PC-9 (cell line): Measurements from ENCODE around the gene CDA. TPM values are rescaled to one million over a fixed set of nuclear protein-coding genes. Genes with fewer than 3 reads are reported as not detected.
A peak's percentile ranks its signal among the peaks of the same experiment; 100 is the strongest.

Experiments
- BruUV-seq: library from RNA; stranded (reverse); fragments of 400-500 nt; replicated peaks from 2 replicates; lab custom pipeline; 2021; lab: Mats Ljungman, UMichigan
- CTCF ChIA-PET: fragments of 300-600 bp; sonication (Branson Sonifier 250); formaldehyde crosslinking; loops from one replicate; lab custom pipeline; 2022; ENCODE audit warnings: antibody characterized with exemption; lab: Charles Lee
- POLR2A ChIA-PET: fragments of 300-600 bp; sonication (Branson Sonifier 250); formaldehyde crosslinking; loops from one replicate; lab custom pipeline; 2022; ENCODE audit warnings: antibody characterized with exemption; ENCODE audit not compliant: unreplicated experiment; lab: Charles Lee
- DNase-seq, 2 experiments: peaks; one replicate each; pipeline versions ENCODE4 v3.0.0 to v3.0.0-alpha.2; 2015 to 2022; ENCODE audit warnings: mixed read lengths in 1 of 2
- H2AFZ ChIP-seq: fragments of 200-600 bp; sonication (generic); 2 replicates; pipeline ENCODE4 v1.8.1; 2017; ENCODE audit warnings: antibody characterized with exemption
- H3F3A ChIP-seq: fragments of 200-600 bp; sonication (generic); 2 replicates; pipeline ENCODE4 v1.8.1; 2017; ENCODE audit warnings: antibody characterized with exemption, mild to moderate bottlenecking, low read depth; ENCODE audit not compliant: insufficient read depth
- H3K27ac ChIP-seq: fragments of 200-600 bp; sonication (generic); 2 replicates; pipeline ENCODE4 v1.6.1; 2016; ENCODE audit warnings: mixed run types
- H3K27me3 ChIP-seq: fragments of 200-600 bp; sonication (generic); 2 replicates; pipeline ENCODE4 v1.6.1; 2016; ENCODE audit warnings: low read depth, mixed run types; ENCODE audit not compliant: insufficient read depth
- H3K36me3 ChIP-seq: fragments of 200-600 bp; sonication (generic); 2 replicates; pipeline ENCODE4 v1.6.1; 2016; ENCODE audit warnings: low read depth, mixed run types
- H3K4me1 ChIP-seq: fragments of 200-600 bp; sonication (generic); replicated peaks from 2 replicates; pipeline ENCODE4 v1.6.1; 2016; ENCODE audit warnings: mixed run types; ENCODE audit not compliant: insufficient read depth
- H3K4me2 ChIP-seq: fragments of 200-600 bp; sonication (generic); 2 replicates; pipeline ENCODE4 v1.6.1; 2017; ENCODE audit warnings: mixed run types
- H3K4me3 ChIP-seq: fragments of 200-600 bp; sonication (generic); 2 replicates; pipeline ENCODE4 v1.6.1; 2016; ENCODE audit warnings: mixed run types
- H3K79me2 ChIP-seq: fragments of 200-600 bp; sonication (generic); 2 replicates; pipeline ENCODE4 v1.6.1; 2017; ENCODE audit warnings: low read depth, mixed run types
- H3K9me2 ChIP-seq: fragments of 200-600 bp; sonication (generic); 2 replicates; pipeline ENCODE4 v1.8.1; 2017; ENCODE audit warnings: mild to moderate bottlenecking; ENCODE audit not compliant: insufficient read depth
- H3K9me3 ChIP-seq: fragments of 200-600 bp; sonication (generic); 2 replicates; pipeline ENCODE4 v1.8.1; 2016; ENCODE audit warnings: low read depth; ENCODE audit not compliant: insufficient read depth
- H4K20me1 ChIP-seq: fragments of 200-600 bp; sonication (generic); 2 replicates; pipeline ENCODE4 v1.8.1; 2017; ENCODE audit not compliant: insufficient read depth
- EZH2 ChIP-seq: fragments of 200-600 bp; sonication (generic); IDR thresholded peaks from 2 replicates; pipeline ENCODE4 v1.8.0; 2017; ENCODE audit warnings: antibody characterized with exemption, low read depth
- intact Hi-C: fragments of 100-400 bp; cut with micrococcal nuclease; formaldehyde crosslinking; loops from one replicate; pipeline ENCODE4 v1.10.0; 2022; ENCODE audit not compliant: unreplicated experiment
- total RNA-seq: library from RNA; stranded (reverse); gene quantifications from 2 replicates; pipeline ENCODE4 v1.2.3, GENCODE V29; 2021
- TF ChIP-seq, protein P1 (sequence below): fragments of 200-600 bp; sonication (generic); conservative IDR thresholded peaks from 2 replicates; pipeline ENCODE4 v1.6.1; 2017; ENCODE audit warnings: mixed run types, antibody characterized with exemption, mild to moderate bottlenecking, moderate library complexity

CDA gene
- total RNA-seq, 1 experiment from 2014 or later: 56.6 TPM

DNA sequence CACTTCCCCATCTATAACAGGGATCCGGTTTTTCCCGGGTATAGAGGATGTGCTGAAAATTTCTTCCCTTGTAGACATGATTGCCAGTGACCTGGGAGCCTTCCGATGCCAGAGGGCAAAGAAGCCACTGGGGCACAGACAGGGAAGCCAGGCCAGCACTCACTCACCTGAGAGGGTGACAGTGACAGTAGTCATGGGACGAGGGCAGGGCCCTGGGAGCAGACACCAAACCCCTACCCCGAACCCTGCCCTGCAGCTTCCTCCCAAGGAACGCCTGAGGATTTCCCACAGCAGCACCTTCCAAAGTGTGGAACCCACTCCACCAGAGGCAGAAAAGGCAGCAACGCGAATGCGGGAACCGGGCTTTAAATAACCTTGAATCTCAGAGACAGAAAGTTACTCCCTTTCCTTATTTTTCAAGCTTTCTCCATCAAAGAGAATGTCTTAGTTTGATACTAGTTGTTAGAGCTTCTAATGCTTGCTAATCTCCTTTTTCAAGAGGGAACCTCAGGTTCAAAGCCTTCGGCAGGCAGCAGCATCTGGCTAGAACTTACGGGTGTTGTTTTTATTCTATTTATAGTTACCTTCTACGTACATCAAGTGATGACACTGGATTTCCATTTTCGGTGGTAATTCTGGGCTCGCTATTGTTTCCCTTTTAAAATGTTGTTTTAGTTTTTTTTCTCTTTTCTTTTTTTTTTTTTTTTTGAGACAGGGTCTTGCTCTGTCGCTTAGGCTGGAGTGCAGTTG is 69.4 kb downstream of the CDA start:
- peaks cover 52% of the 10 kb centered on the region for H3K79me2 ChIP-seq
- CTCF ChIA-PET: interaction anchor here (0.7 kb wide), 1 partner anchor 268 kb away, joined by 12 read pairs; no protein-coding TSS in a partner anchor

DNA sequence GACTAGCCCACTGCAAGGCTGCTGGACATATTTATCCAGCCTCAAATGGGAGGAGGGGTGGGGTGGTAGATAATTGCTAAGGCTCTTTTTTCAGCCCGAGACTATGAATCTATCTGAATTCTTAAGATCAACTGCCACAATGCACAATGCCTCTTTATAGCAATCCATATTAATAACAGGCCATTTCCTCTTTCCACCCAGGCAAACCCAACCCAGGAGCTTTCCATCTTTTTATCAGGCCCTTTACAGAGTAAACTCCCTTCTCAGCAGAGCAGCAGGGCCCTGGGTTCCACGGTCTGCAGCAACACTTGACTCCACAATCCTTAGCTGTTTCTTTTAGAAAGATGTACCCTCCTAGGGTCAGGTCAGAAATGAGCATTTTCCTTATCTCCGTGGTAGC is 71.5 kb downstream of the CDA start:
- Histone ChIP-seq H3K9me2 (no peaks in the 10 kb centered on the region), H3K9me3 (no peaks in the 10 kb centered on the region), H3K4me2 (peak overlapping the region; percentile 90), H2AFZ (peak overlapping the region; percentile 84), H3F3A (no peaks in the 10 kb centered on the region; the same call in 1 of the 2 replicates), H3K27ac (no peak overlapping the region), H4K20me1 (peaks cover 9% of the 10 kb centered on the region; the same call in 1 of the 2 replicates), H3K27me3 (no peaks in the 10 kb centered on the region), H3K36me3 (no peaks in the 10 kb centered on the region; the same call in 1 of the 2 replicates), H3K4me1 (peaks cover 11% of the 10 kb centered on the region), H3K4me3 (peak overlapping the region; percentile 92), H3K79me2 (peaks cover 52% of the 10 kb centered on the region)
- no peak for DNase-seq
- intact Hi-C loops: no loop called here
- POLR2A ChIA-PET: interaction anchor here (0.6 kb wide), 1 partner anchor 389 kb away, joined by 4 read pairs; no protein-coding TSS in a partner anchor
- TF ChIP-seq, protein P1, sequence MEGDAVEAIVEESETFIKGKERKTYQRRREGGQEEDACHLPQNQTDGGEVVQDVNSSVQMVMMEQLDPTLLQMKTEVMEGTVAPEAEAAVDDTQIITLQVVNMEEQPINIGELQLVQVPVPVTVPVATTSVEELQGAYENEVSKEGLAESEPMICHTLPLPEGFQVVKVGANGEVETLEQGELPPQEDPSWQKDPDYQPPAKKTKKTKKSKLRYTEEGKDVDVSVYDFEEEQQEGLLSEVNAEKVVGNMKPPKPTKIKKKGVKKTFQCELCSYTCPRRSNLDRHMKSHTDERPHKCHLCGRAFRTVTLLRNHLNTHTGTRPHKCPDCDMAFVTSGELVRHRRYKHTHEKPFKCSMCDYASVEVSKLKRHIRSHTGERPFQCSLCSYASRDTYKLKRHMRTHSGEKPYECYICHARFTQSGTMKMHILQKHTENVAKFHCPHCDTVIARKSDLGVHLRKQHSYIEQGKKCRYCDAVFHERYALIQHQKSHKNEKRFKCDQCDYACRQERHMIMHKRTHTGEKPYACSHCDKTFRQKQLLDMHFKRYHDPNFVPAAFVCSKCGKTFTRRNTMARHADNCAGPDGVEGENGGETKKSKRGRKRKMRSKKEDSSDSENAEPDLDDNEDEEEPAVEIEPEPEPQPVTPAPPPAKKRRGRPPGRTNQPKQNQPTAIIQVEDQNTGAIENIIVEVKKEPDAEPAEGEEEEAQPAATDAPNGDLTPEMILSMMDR: no peak
- TF ChIP-seq EZH2: no peak
- BruUV-seq: TSS peak; percentile 64
- CTCF ChIA-PET: interaction anchor here (0.6 kb wide), 1 partner anchor 138 kb away, joined by 10 read pairs; no protein-coding TSS in a partner anchor

More for the DNA sequence above, 69.4 kb downstream of the CDA start:
- Histone ChIP-seq H3K4me1 (peaks cover 11% of the 10 kb centered on the region), H3K27me3 (no peaks in the 10 kb centered on the region), H3K27ac (no peak overlapping the region), H3K36me3 (no peaks in the 10 kb centered on the region; the same call in 1 of the 2 replicates), H3K4me3 (no peak overlapping the region), H3K9me2 (no peaks in the 10 kb centered on the region), H3K4me2 (no peak overlapping the region), H2AFZ (no peak overlapping the region), H3K9me3 (no peaks in the 10 kb centered on the region), H3F3A (peaks cover 4% of the 10 kb centered on the region; the same call in 1 of the 2 replicates), H4K20me1 (peaks cover 9% of the 10 kb centered on the region; the same call in 1 of the 2 replicates)
- TF ChIP-seq, protein P1: no peak
- intact Hi-C loops: no loop called here
- no TSS peak for BruUV-seq
- POLR2A ChIA-PET: no interaction called here
- DNase-seq: no peak

DNA sequence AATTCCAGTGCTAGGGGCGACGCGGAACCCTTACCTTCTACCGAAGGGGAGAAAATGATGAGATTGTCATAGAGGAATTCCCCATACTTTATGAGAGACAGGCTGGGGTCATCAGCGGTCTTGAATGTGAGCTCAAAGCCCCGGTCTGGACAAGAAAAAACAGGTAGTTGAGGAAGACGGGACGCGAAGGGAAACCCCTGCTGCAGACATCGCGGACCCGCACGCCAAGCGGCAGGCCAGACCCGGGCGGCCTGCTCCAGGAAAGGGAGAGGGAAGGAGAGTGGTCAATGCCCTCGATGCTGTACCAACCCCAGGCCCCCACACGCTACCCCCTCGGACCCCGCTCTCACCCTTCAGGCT is 71.9 kb downstream of the CDA start:
- peaks cover 52% of the 10 kb centered on the region for H3K79me2 ChIP-seq

More for the DNA sequence above, 71.9 kb downstream of the CDA start:
- H3K4me1 ChIP-seq: peaks cover 11% of the 10 kb centered on the region
- H4K20me1 ChIP-seq: peaks cover 9% of the 10 kb centered on the region; the same call in 1 of the 2 replicates
- peak overlapping the region; percentile 92 for H3K4me3 ChIP-seq
- intact Hi-C loops: no loop called here
- H3K27me3 ChIP-seq: no peaks in the 10 kb centered on the region
- peak overlapping the region; percentile 90 for H3K4me2 ChIP-seq
- no TSS peak for BruUV-seq
- ChIA-PET POLR2A (interaction anchor here (0.6 kb wide), 2 partner anchors 388 to 601 kb away, joined by 4 to 6 read pairs; no protein-coding TSS in a partner anchor), CTCF (no interaction called here)
- H3K9me2 ChIP-seq: no peaks in the 10 kb centered on the region
- no peak for DNase-seq
- no peaks in the 10 kb centered on the region for H3K9me3 ChIP-seq
- H3F3A ChIP-seq: no peaks in the 10 kb centered on the region; the same call in 1 of the 2 replicates
- no peak for TF ChIP-seq EZH2
- TF ChIP-seq, protein P1: no peak
- peak overlapping the region; percentile 84 for H2AFZ ChIP-seq
- H3K36me3 ChIP-seq: no peaks in the 10 kb centered on the region; the same call in 1 of the 2 replicates
- H3K27ac ChIP-seq: no peak overlapping the region
